ENCODE results near the gene TBC1D8. TPM values are rescaled to one million over a fixed set of nuclear protein-coding genes. Genes with fewer than 3 reads are reported as not detected.

The TBC1D8 gene
- total RNA-seq, 1 experiment from 2014 or later: 5.1 TPM

- Histone ChIP-seq H3K9me3 (ENCODE audit: low read depth, low read length, poor library complexity, severe bottlenecking) (no peaks in the 10 kb centered on the region), H3K36me3 (ENCODE audit: insufficient read depth, low read length, poor library complexity, severe bottlenecking) (no peaks in the 10 kb centered on the region), H3K27ac (ENCODE audit: low read depth, low read length, poor library complexity, severe bottlenecking) (no peak overlapping the region), H3K27me3 (replicated peaks; ENCODE audit: insufficient read depth, low read depth, low read length, poor library complexity) (no peaks in the 10 kb centered on the region), H3K4me3 (ENCODE audit: low read depth, low read length, poor library complexity, severe bottlenecking) (no peak overlapping the region), H3K4me1 (ENCODE audit: insufficient read depth, low read length, poor library complexity, severe bottlenecking) (no peaks in the 10 kb centered on the region)
- TF ChIP-seq, protein P1, sequence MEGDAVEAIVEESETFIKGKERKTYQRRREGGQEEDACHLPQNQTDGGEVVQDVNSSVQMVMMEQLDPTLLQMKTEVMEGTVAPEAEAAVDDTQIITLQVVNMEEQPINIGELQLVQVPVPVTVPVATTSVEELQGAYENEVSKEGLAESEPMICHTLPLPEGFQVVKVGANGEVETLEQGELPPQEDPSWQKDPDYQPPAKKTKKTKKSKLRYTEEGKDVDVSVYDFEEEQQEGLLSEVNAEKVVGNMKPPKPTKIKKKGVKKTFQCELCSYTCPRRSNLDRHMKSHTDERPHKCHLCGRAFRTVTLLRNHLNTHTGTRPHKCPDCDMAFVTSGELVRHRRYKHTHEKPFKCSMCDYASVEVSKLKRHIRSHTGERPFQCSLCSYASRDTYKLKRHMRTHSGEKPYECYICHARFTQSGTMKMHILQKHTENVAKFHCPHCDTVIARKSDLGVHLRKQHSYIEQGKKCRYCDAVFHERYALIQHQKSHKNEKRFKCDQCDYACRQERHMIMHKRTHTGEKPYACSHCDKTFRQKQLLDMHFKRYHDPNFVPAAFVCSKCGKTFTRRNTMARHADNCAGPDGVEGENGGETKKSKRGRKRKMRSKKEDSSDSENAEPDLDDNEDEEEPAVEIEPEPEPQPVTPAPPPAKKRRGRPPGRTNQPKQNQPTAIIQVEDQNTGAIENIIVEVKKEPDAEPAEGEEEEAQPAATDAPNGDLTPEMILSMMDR (conservative IDR thresholded peaks at IDR 0.05; ENCODE audit: low read depth, low read length): no peak
- TF ChIP-seq EZH2 (IDR thresholded peaks at IDR 0.05; ENCODE audit: borderline replicate concordance, low read depth, low read length, poor library complexity, severe bottlenecking): no peak
- ChIA-PET POLR2A (ENCODE audit: low non-redundant PET) (no interaction called here), CTCF (no interaction called here)
- DNase-seq (ENCODE audit: low spot score): no peak
- intact Hi-C loops (cut with micrococcal nuclease; ENCODE audit: unreplicated experiment): no loop called here
- BruUV-seq (replicated peaks): no TSS peak
Observed at GRCh38 chr2:100963026-100963375, 188.2 kb downstream of the TBC1D8 start.

- no peaks in the 10 kb centered on the region for H3K27me3 ChIP-seq (replicated peaks; ENCODE audit: insufficient read depth, low read depth, low read length, poor library complexity)
- no peak overlapping the region for H3K4me3 ChIP-seq (ENCODE audit: low read depth, low read length, poor library complexity, severe bottlenecking)
- H3K27ac ChIP-seq (ENCODE audit: low read depth, low read length, poor library complexity, severe bottlenecking): no peak overlapping the region
- TF ChIP-seq EZH2 (IDR thresholded peaks at IDR 0.05; ENCODE audit: borderline replicate concordance, low read depth, low read length, poor library complexity, severe bottlenecking): no peak
- TF ChIP-seq, protein P1 (conservative IDR thresholded peaks at IDR 0.05; ENCODE audit: low read depth, low read length): no peak
- CTCF ChIA-PET: no interaction called here
- POLR2A ChIA-PET (ENCODE audit: low non-redundant PET): no interaction called here
- DNase-seq (ENCODE audit: low spot score): no peak
- BruUV-seq (replicated peaks): no TSS peak
- H3K4me1 ChIP-seq (ENCODE audit: insufficient read depth, low read length, poor library complexity, severe bottlenecking): no peaks in the 10 kb centered on the region
- intact Hi-C loops (cut with micrococcal nuclease; ENCODE audit: unreplicated experiment): no loop called here
- H3K9me3 ChIP-seq (ENCODE audit: low read depth, low read length, poor library complexity, severe bottlenecking): no peaks in the 10 kb centered on the region
- H3K36me3 ChIP-seq (ENCODE audit: insufficient read depth, low read length, poor library complexity, severe bottlenecking): no peaks in the 10 kb centered on the region
Observed at GRCh38 chr2:100962366-100963025, 188.7 kb downstream of the TBC1D8 start.

GRCh38 chr2:100960688-100961087 is 190.5 kb downstream of the TBC1D8 start:
- H3K9me3 ChIP-seq (ENCODE audit: low read depth, low read length, poor library complexity, severe bottlenecking): no peaks in the 10 kb centered on the region

More at GRCh38 chr2:100960688-100961087, 190.5 kb downstream of the TBC1D8 start:
- no peaks in the 10 kb centered on the region for H3K4me1 ChIP-seq (ENCODE audit: insufficient read depth, low read length, poor library complexity, severe bottlenecking)
- H3K4me3 ChIP-seq (ENCODE audit: low read depth, low read length, poor library complexity, severe bottlenecking): no peak overlapping the region
- ChIA-PET CTCF (interaction anchor here (0.6 kb wide), 1 partner anchor 16 kb away, joined by 3 read pairs; no protein-coding TSS in a partner anchor), POLR2A (ENCODE audit: low non-redundant PET) (no interaction called here)
- no peaks in the 10 kb centered on the region for H3K27me3 ChIP-seq (replicated peaks; ENCODE audit: insufficient read depth, low read depth, low read length, poor library complexity)
- TF ChIP-seq, protein P1 (conservative IDR thresholded peaks at IDR 0.05; ENCODE audit: low read depth, low read length): no peak
- TF ChIP-seq EZH2 (IDR thresholded peaks at IDR 0.05; ENCODE audit: borderline replicate concordance, low read depth, low read length, poor library complexity, severe bottlenecking): no peak
- H3K27ac ChIP-seq (ENCODE audit: low read depth, low read length, poor library complexity, severe bottlenecking): no peak overlapping the region
- BruUV-seq (replicated peaks): no TSS peak
- H3K36me3 ChIP-seq (ENCODE audit: insufficient read depth, low read length, poor library complexity, severe bottlenecking): no peaks in the 10 kb centered on the region
- intact Hi-C loops (cut with micrococcal nuclease; ENCODE audit: unreplicated experiment): no loop called here
- no peak for DNase-seq (ENCODE audit: low spot score)

Data from A673 (cell line).